OCI-M2 (cell line): ENCODE data around the gene DEPDC1B.
"Not testable (repeated sequence)": the region's sequence is repeated elsewhere in the genome, so short reads cannot be mapped to it uniquely, and the experiment has no call there.

Source experiments
- DNase-seq: peaks from one replicate; lab custom pipeline; 2025; ENCODE audit not compliant: unreplicated experiment; lab: John Stamatoyannopoulos, UW

The DEPDC1B gene

GRCh38 chr5:60587312-60587711 lies 112.7 kb downstream of the DEPDC1B start:
- not testable (repeated sequence) for DNase-seq

GRCh38 chr5:60586307-60586901 lies 113.6 kb downstream of the DEPDC1B start:
- no peak for DNase-seq

- DNase-seq: no peak
Observed at GRCh38 chr5:60585618-60586017, 114.3 kb downstream of the DEPDC1B start.

GRCh38 chr5:60584304-60584703 lies 115.7 kb downstream of the DEPDC1B start:
- DNase-seq: no peak

- DNase-seq: no peak
Observed at GRCh38 chr5:60583616-60584015, 116.3 kb downstream of the DEPDC1B start.

GRCh38 chr5:60578315-60578714 lies 121.7 kb downstream of the DEPDC1B start:
- DNase-seq: no peak

- DNase-seq: no peak
Observed at GRCh38 chr5:60577116-60577515, 122.8 kb downstream of the DEPDC1B start.

GRCh38 chr5:60576425-60576824 lies 123.5 kb downstream of the DEPDC1B start:
- DNase-seq: no peak

GRCh38 chr5:60568646-60569045 lies 131.3 kb downstream of the DEPDC1B start:
- DNase-seq: no peak

GRCh38 chr5:60563696-60564324 lies 136.2 kb downstream of the DEPDC1B start:
- no peak for DNase-seq

GRCh38 chr5:60553291-60553690 lies 146.7 kb downstream of the DEPDC1B start:
- not testable (repeated sequence) for DNase-seq

- no peak for DNase-seq
Observed at GRCh38 chr5:60551829-60552228, 148.1 kb downstream of the DEPDC1B start.

- no peak for DNase-seq
Observed at GRCh38 chr5:60551250-60551649, 148.7 kb downstream of the DEPDC1B start.

- DNase-seq: no peak
Observed at GRCh38 chr5:60550311-60550710, 149.7 kb downstream of the DEPDC1B start.

- no peak for DNase-seq
Observed at GRCh38 chr5:60549841-60550240, 150.1 kb downstream of the DEPDC1B start.
